PC-3 (cell line): ENCODE data around the gene NAT16.

Source experiments
- EZH2phosphoT487 ChIP-seq: fragments of 300-600 bp; sonication (generic); IDR thresholded peaks from 2 replicates; pipeline ENCODE4 v1.6.1; 2018; ENCODE audit warnings: mild to moderate bottlenecking, antibody characterized with exemption, low read length, borderline replicate concordance
- TF ChIP-seq, protein P1 (sequence below): fragments of 300-600 bp; sonication (generic); conservative IDR thresholded peaks from 2 replicates; pipeline ENCODE4 v1.5.1; 2017; ENCODE audit warnings: antibody characterized with exemption, low read depth, mild to moderate bottlenecking, low read length

DNA sequence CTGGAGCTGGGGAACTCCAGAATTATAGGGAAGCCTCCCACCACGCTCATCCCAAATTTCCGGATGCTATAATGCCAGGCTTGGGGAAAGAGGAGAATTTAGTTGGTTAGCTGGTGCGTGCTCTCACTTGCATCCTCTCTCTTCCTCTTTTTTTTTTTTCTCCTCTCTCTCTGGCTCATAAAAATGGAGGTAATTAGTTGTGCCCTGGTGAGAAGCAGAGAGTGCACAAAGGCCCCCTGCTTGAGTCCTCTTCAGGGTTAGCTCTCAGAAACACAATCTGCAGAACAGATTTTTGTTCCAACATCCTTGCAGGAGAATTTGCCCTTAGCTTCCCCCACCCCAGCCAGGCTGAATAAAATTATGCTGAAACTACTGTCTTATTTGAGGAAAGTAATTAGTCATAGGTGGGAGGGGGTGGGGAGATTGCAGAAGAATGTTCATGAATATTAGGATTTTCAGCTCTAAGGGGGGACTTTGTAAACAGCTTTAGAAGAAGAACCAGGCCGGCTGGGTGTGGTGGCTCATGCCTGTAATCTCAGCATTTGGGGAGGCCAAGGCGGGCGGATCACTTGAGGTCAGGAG, 45.6 kb downstream of the NAT16 start:
- TF ChIP-seq, protein P1, sequence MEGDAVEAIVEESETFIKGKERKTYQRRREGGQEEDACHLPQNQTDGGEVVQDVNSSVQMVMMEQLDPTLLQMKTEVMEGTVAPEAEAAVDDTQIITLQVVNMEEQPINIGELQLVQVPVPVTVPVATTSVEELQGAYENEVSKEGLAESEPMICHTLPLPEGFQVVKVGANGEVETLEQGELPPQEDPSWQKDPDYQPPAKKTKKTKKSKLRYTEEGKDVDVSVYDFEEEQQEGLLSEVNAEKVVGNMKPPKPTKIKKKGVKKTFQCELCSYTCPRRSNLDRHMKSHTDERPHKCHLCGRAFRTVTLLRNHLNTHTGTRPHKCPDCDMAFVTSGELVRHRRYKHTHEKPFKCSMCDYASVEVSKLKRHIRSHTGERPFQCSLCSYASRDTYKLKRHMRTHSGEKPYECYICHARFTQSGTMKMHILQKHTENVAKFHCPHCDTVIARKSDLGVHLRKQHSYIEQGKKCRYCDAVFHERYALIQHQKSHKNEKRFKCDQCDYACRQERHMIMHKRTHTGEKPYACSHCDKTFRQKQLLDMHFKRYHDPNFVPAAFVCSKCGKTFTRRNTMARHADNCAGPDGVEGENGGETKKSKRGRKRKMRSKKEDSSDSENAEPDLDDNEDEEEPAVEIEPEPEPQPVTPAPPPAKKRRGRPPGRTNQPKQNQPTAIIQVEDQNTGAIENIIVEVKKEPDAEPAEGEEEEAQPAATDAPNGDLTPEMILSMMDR = no peak
- TF ChIP-seq EZH2phosphoT487 = no peak
